ENCODE data around the gene ERN2.

- TF ChIP-seq CTCF (IDR thresholded peaks at IDR 0.05; ENCODE audit: low read depth, low read length, poor library complexity, severe bottlenecking) (no peak), EZH2phosphoT487 (IDR thresholded peaks at IDR 0.05; ENCODE audit: borderline replicate concordance, low read length) (no peak)
Measured at GRCh38 chr16:23710008-23710407, 3.0 kb downstream of the ERN2 start.
